IMR-90 (cell line): Measurements from ENCODE around the gene BRD3. TPM values are rescaled to one million over a fixed set of nuclear protein-coding genes. Genes with fewer than 3 reads are reported as not detected.

Source experiments
- ATAC-seq: fragments of 200-7000 bp; cut with Tn5 transposase; 2 replicates; pipeline ENCODE4 v1.9.1; 2020; ENCODE audit warnings: low read depth, mild to moderate bottlenecking, moderate library complexity
- BruUV-seq: library from RNA; stranded (reverse); fragments of 400-500 nt; replicated peaks from 2 replicates; lab custom pipeline; 2021; lab: Mats Ljungman, UMichigan
- CTCF ChIA-PET: fragments of 300-600 bp; formaldehyde crosslinking; extraction: SDS; loops from one replicate; lab custom pipeline; 2021; ENCODE audit warnings: antibody characterized with exemption; lab: Yijun Ruan, JAX
- POLR2A ChIA-PET: fragments of 300-600 bp; sonication (Branson Sonifier 250); formaldehyde crosslinking; loops from one replicate; lab custom pipeline; 2022; ENCODE audit warnings: antibody characterized with exemption; ENCODE audit not compliant: unreplicated experiment; lab: Charles Lee
- DNase-seq: peaks from one replicate; pipeline ENCODE4 v3.0.0; 2013
- H2AFZ ChIP-seq: replicated peaks from 2 replicates; pipeline ENCODE3; 2013; ENCODE audit warnings: low read length, mild to moderate bottlenecking; ENCODE audit not compliant: poor library complexity
- H2AK5ac ChIP-seq: 2 replicates; pipeline ENCODE4 v1.6.1; 2013; ENCODE audit warnings: low read depth, low read length, inconsistent platforms
- H2AK9ac ChIP-seq: replicated peaks from 2 replicates; pipeline ENCODE3; 2013; ENCODE audit warnings: mild to moderate bottlenecking, low read depth, low read length, moderate library complexity; ENCODE audit not compliant: poor library complexity
- H2BK120ac ChIP-seq: 2 replicates; pipeline ENCODE4 v1.6.1; 2013; ENCODE audit warnings: low read depth, low read length, inconsistent platforms
- H2BK15ac ChIP-seq: 3 replicates; pipeline ENCODE4 v1.6.1; 2013; ENCODE audit warnings: low read depth, low read length, inconsistent platforms
- H2BK20ac ChIP-seq: 2 replicates; pipeline ENCODE4 v1.6.1; 2013; ENCODE audit warnings: low read depth, mild to moderate bottlenecking, inconsistent platforms, low read length, moderate library complexity
- H2BK5ac ChIP-seq: 2 replicates; pipeline ENCODE4 v1.6.1; 2013; ENCODE audit warnings: mild to moderate bottlenecking, low read depth, low read length, inconsistent platforms; ENCODE audit not compliant: poor library complexity, severe bottlenecking
- H3K14ac ChIP-seq: replicated peaks from 2 replicates; pipeline ENCODE4 v1.6.1; 2013; ENCODE audit warnings: low read depth, low read length, inconsistent platforms
- H3K18ac ChIP-seq: 2 replicates; pipeline ENCODE4 v1.6.1; 2013; ENCODE audit warnings: low read depth, low read length, control low read depth
- H3K23ac ChIP-seq: 2 replicates; pipeline ENCODE4 v1.6.1; 2013; ENCODE audit warnings: low read depth, low read length, inconsistent platforms
- H3K27ac ChIP-seq: 2 replicates; pipeline ENCODE4 v1.5.1; 2013; ENCODE audit warnings: mild to moderate bottlenecking, control low read depth, low read length; ENCODE audit not compliant: insufficient read depth
- H3K27me3 ChIP-seq: 2 replicates; pipeline ENCODE4 v1.6.1; 2013; ENCODE audit warnings: low read length; ENCODE audit not compliant: control insufficient read depth, insufficient read depth
- H3K36me3 ChIP-seq: 2 replicates; pipeline ENCODE4 v1.6.1; 2013; ENCODE audit warnings: low read length, mixed read lengths; ENCODE audit not compliant: control insufficient read depth, insufficient read depth
- H3K4ac ChIP-seq: 2 replicates; pipeline ENCODE4 v1.6.1; 2013; ENCODE audit warnings: low read depth, low read length, inconsistent platforms
- H3K4me1 ChIP-seq: 2 replicates; pipeline ENCODE4 v1.6.1; 2013; ENCODE audit warnings: low read length, mixed read lengths; ENCODE audit not compliant: control insufficient read depth, insufficient read depth
- H3K4me2 ChIP-seq: 2 replicates; pipeline ENCODE4 v1.6.1; 2013; ENCODE audit warnings: low read depth, mild to moderate bottlenecking, control low read depth, low read length, moderate library complexity
- H3K4me3 ChIP-seq: 2 replicates; pipeline ENCODE4 v1.5.1; 2013; ENCODE audit warnings: low read depth, mild to moderate bottlenecking, control low read depth, low read length, moderate library complexity; ENCODE audit not compliant: insufficient read depth
- H3K56ac ChIP-seq: 2 replicates; pipeline ENCODE4 v1.6.1; 2013; ENCODE audit warnings: low read length, inconsistent platforms; ENCODE audit not compliant: insufficient read depth; ENCODE audit errors: extremely low read depth
- H3K79me1 ChIP-seq, 2 experiments: 2 replicates each; pipeline ENCODE4 v1.6.1; 2013; ENCODE audit warnings: low read length in 2 of 2, inconsistent platforms in 1 of 2, low read depth in 1 of 2
- H3K9ac ChIP-seq: 2 replicates; pipeline ENCODE4 v1.6.1; 2013; ENCODE audit warnings: low read depth, low read length, control low read depth
- H3K9me1 ChIP-seq: 2 replicates; pipeline ENCODE4 v1.6.1; 2013; ENCODE audit warnings: low read length, inconsistent platforms; ENCODE audit not compliant: insufficient read depth
- H3K9me3 ChIP-seq: 2 replicates; pipeline ENCODE4 v1.6.1; 2013; ENCODE audit warnings: low read length; ENCODE audit not compliant: control insufficient read depth, insufficient read depth
- H4K20me1 ChIP-seq: 2 replicates; pipeline ENCODE4 v1.6.1; 2013; ENCODE audit warnings: low read length, inconsistent platforms; ENCODE audit not compliant: insufficient read depth
- H4K5ac ChIP-seq: 2 replicates; pipeline ENCODE4 v1.6.1; 2013; ENCODE audit warnings: mild to moderate bottlenecking, low read depth, low read length, control low read depth
- H4K8ac ChIP-seq, 2 experiments: 2 replicates each; pipeline ENCODE4 v1.6.1; 2013; ENCODE audit warnings: low read depth in 2 of 2, low read length in 2 of 2, control low read depth in 1 of 2, inconsistent platforms in 1 of 2
- H4K91ac ChIP-seq: 2 replicates; pipeline ENCODE4 v1.6.1; 2013; ENCODE audit warnings: low read depth, low read length, inconsistent platforms; ENCODE audit not compliant: insufficient read depth
- BHLHE40 ChIP-seq: fragments of 150-350 bp; IDR thresholded peaks from 2 replicates; pipeline ENCODE4 v1.6.1; 2016; ENCODE audit warnings: mild to moderate bottlenecking, low read depth, low read length
- CEBPB ChIP-seq: IDR thresholded peaks from 2 replicates; pipeline ENCODE4 v1.6.1; 2012; ENCODE audit warnings: low read depth, low read length, improper control_type of control experiment
- CHD1 ChIP-seq: IDR thresholded peaks from 2 replicates; pipeline ENCODE4 v1.6.1; 2012; ENCODE audit warnings: low read depth, low read length, improper control_type of control experiment
- CTCF ChIP-seq: conservative IDR thresholded peaks from 2 replicates; pipeline ENCODE4 v1.5.1; 2012; ENCODE audit warnings: mild to moderate bottlenecking, low read depth, low read length, improper control_type of control experiment
- FOS ChIP-seq: fragments of 150-350 bp; IDR thresholded peaks from 2 replicates; pipeline ENCODE4 v1.6.1; 2016; ENCODE audit warnings: low read depth, low read length
- MAFK ChIP-seq: IDR thresholded peaks from 2 replicates; pipeline ENCODE4 v1.6.1; 2012; ENCODE audit warnings: low read depth, low read length, improper control_type of control experiment
- MAZ ChIP-seq: IDR thresholded peaks from 2 replicates; pipeline ENCODE4 v1.6.1; 2012; ENCODE audit warnings: low read depth, mild to moderate bottlenecking, low read length, improper control_type of control experiment, moderate library complexity, borderline replicate concordance
- MXI1 ChIP-seq: IDR thresholded peaks from 2 replicates; pipeline ENCODE4 v1.6.1; 2012; ENCODE audit warnings: low read depth, mild to moderate bottlenecking, low read length, moderate library complexity, borderline replicate concordance
- NFE2L2 ChIP-seq: fragments of 150-350 bp; IDR thresholded peaks from 2 replicates; pipeline ENCODE4 v1.6.1; 2016; ENCODE audit warnings: low read depth, mild to moderate bottlenecking, low read length
- POLR2A ChIP-seq: IDR thresholded peaks from 2 replicates; pipeline ENCODE4 v1.6.1; 2012; ENCODE audit warnings: mild to moderate bottlenecking, low read depth, low read length
- USF2 ChIP-seq: fragments of 150-350 bp; IDR thresholded peaks from 2 replicates; pipeline ENCODE4 v1.6.1; 2017; ENCODE audit warnings: mild to moderate bottlenecking, antibody characterized with exemption, low read length, low read depth
- WGBS, 2 experiments: methylation state at CpG; one replicate each; pipeline versions ENCODE4 v1.1.5 to v1.1.7; 2013; ENCODE audit warnings: missing lambda C conversion rate in 2 of 2; ENCODE audit not compliant: insufficient read length in 1 of 2; ENCODE audit errors: extremely low coverage in 2 of 2; 5-methylcytosine and 5-hydroxymethylcytosine counted together
- dilution Hi-C: fragments of 300-500 bp; cut with HindIII; formaldehyde crosslinking; loops from one replicate; pipeline ENCODE4 v1.14.3; 2018; ENCODE audit warnings: low sequenced_read_pairs; ENCODE audit not compliant: unreplicated experiment
- in situ Hi-C: fragments of 300-500 bp; cut with MboI; formaldehyde crosslinking; loops from 3 replicates; pipeline ENCODE4 v1.14.3; 2019; ENCODE audit warnings: low sequenced_read_pairs, inconsistent platforms, mixed read lengths
- intact Hi-C: fragments of 100-400 bp; cut with micrococcal nuclease; formaldehyde crosslinking; loops from 2 replicates; pipeline ENCODE4 v1.10.0; 2022
- polyA plus RNA-seq, 3 experiments: library from polyadenylated mRNA; depleted of rRNA; stranded (reverse); fragments of >200 nt; gene quantifications; 2 replicates each; pipeline ENCODE4 v1.2.3, GENCODE V29; 2012; ENCODE audit warnings: low replicate concordance in 1 of 3
- total RNA-seq: library from RNA; depleted of rRNA; stranded (reverse); fragments of >200 nt; gene quantifications from 2 replicates; pipeline ENCODE4 v1.2.3, GENCODE V29; 2012

Gene BRD3
- total and polyA plus RNA-seq, 2 of the 4 experiments (the other 2 are of a cell fraction), result 2.2 to 7.1 TPM

DNA sequence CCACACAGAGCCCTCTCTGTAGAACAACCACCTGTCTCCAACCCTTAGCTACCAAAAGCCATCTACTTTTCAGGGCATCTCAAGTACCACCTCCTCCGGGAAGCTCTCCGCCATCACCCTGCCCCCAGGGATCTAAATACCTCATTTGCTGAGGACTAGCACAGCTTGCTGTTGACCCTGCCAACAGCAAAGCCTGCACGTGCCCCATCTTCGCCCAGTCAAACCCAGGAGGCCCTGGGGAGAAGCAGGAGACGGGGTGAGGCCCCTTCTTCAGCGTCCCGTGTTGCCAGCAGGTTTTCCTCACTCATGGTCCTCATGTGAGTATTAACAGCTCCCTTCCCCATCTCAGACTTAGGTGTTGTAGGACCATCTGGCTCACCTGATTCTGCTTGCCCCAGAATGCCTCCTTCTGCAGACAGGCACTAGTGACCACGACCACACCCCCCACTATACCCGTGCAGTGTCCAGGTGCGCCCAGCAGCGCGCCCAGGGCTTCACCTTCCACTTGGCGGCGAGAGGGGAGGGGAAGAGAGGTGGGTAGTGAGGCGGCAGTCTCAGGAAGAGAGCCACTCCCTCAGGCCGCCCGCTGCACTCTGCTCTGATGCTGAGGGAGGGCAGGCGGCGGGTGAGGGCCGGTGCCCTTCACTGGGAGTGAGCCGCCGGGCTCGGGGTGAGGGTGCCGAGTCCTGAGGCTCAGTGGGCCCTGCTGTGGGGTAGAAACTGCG, 86.8 kb downstream of the BRD3 start:
- no peak for DNase-seq
- H4K20me1 ChIP-seq, result peaks cover 92% of the 10 kb centered on the region
- in situ Hi-C loops, result no loop called here

More for the DNA sequence above, 86.8 kb downstream of the BRD3 start:
- H2AK5ac ChIP-seq, result no peak overlapping the region; the same call in 1 of the 2 replicates
- H3K36me3 ChIP-seq, result 0 out of 2 replicates have a peak, but pooled peaks cover 1% of the 10 kb centered on the region
- H3K23ac ChIP-seq, result 0 out of 2 replicates have a peak overlapping the region, but pooled peaks have one; percentile 16
- no peaks in the 10 kb centered on the region for H3K27me3 ChIP-seq
- ChIA-PET CTCF (no interaction called here), POLR2A (interaction anchor here (0.6 kb wide), 1 partner anchor 266 kb away, joined by 3 read pairs; no protein-coding TSS in a partner anchor)
- H3K4me3 ChIP-seq, result no peak overlapping the region
- peak overlapping the region; percentile 62 for H2AFZ ChIP-seq
- no peaks in the 10 kb centered on the region for H3K9me3 ChIP-seq
- no peak overlapping the region for H4K5ac ChIP-seq
- no peak overlapping the region for H3K18ac ChIP-seq
- dilution Hi-C loops, result no loop called here
- peaks cover 28 to 87% of the 10 kb centered on the region in 2 experiments for H3K79me1 ChIP-seq
- H4K8ac ChIP-seq, result no peak overlapping the region
- H4K91ac ChIP-seq, result no peak overlapping the region
- intact Hi-C loops, result no loop called here
- 94% methylated on average over 3 of the region's 25 CpGs; no CpG with 5 or more reads in 1 of the 2 experiments for WGBS, 2 experiments
- H3K4me1 ChIP-seq, result peaks cover 25% of the 10 kb centered on the region
- no peak overlapping the region for H3K4ac ChIP-seq
- H3K4me2 ChIP-seq, result no peak overlapping the region
- TF ChIP-seq FOS, result no peak
- TF ChIP-seq CEBPB, result no peak
- no peak for TF ChIP-seq CHD1
- TF ChIP-seq MAZ, result no peak
- no peak for TF ChIP-seq POLR2A
- TF ChIP-seq USF2, result no peak
- TF ChIP-seq NFE2L2, result no peak
- no peak for TF ChIP-seq CTCF
- TF ChIP-seq BHLHE40, result no peak
- TF ChIP-seq MXI1, result no peak
- no peak for TF ChIP-seq MAFK
- no TSS peak for BruUV-seq
- no peak overlapping the region for H3K9ac ChIP-seq
- no peak overlapping the region for H2BK15ac ChIP-seq
- H3K9me1 ChIP-seq, result peaks cover 18% of the 10 kb centered on the region
- H3K27ac ChIP-seq, result no peak overlapping the region
- H2BK20ac ChIP-seq, result no peak overlapping the region
- peak overlapping the region; percentile 52 for H2AK9ac ChIP-seq
- no peak overlapping the region for H2BK5ac ChIP-seq
- no peak overlapping the region for H2BK120ac ChIP-seq
- H3K56ac ChIP-seq, result no peak overlapping the region
- H3K14ac ChIP-seq, result no peak overlapping the region
- no peak for ATAC-seq
